NCI-H460 (cell line): Measurements from ENCODE around the gene C3orf20. TPM values are rescaled to one million over a fixed set of nuclear protein-coding genes. Genes with fewer than 3 reads are reported as not detected.
A peak's percentile ranks its signal among the peaks of the same experiment; 100 is the strongest.

ENCODE experiments used
- DNase-seq: peaks from one replicate; pipeline ENCODE4 v3.0.0-alpha.2; 2016; ENCODE audit warnings: low read depth; ENCODE audit errors: extremely low read depth
- total RNA-seq: library from RNA; depleted of rRNA; stranded (reverse); fragments of >200 nt; shearing (Covaris generic); gene quantifications from 2 replicates; pipeline ENCODE4 v1.2.3, GENCODE V29; 2014

The C3orf20 gene
- total RNA-seq, 1 experiment from 2014 or later = not detected

GRCh38 chr3:14769544-14770325 lies 94.8 kb downstream of the C3orf20 start:
- no peak for DNase-seq

GRCh38 chr3:14770591-14770990 lies 95.7 kb downstream of the C3orf20 start:
- DNase-seq = no peak

DNA sequence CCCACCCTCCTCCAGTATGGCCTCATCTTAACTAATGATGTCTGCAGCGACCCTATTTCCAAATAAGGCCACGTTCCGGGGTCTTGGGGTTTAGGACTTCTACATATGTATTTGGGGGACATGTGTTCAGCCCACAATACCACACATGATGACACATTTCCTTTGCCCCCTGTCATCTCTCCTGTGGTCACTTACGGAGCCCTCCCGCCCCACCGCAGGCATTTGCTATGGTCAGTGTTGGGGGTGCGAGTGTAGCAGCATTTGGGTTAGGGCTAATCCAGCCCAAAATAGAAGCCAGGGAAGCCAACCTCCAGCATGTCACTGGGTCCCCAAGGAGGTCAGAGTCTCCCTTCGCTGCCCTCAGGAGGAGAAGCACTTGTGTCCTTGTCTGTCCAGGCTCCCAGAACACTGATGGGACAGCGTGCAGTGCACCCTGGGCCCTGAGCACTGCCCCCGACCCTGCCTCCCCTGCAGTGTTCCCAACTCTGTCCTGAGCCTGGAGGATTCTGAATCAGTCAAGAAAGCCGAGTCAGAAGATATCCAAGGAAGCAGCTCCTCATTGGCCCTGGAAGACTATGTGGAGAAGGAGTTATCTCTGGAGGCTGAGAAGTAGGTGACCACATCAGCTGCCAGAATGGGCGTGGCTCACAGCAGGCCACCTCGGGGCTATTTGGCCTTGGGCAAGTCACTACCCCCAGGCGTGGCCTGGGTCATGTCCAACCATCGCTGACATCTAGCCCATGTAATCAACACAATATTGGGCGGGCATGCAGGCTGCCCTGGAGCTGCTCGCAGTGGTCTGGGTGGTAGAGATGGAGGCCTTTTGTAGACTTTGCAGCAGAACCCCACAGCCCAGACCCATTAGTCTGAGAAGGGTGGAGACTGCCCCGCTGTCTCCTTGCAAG lies 96.9 kb downstream of the C3orf20 start:
- no peak for DNase-seq

- no peak for DNase-seq
These were observed 97.7 kb downstream of the C3orf20 start for GRCh38 chr3:14772533-14773138.

GRCh38 chr3:14773281-14773680 lies 98.3 kb downstream of the C3orf20 start:
- no peak for DNase-seq

DNA sequence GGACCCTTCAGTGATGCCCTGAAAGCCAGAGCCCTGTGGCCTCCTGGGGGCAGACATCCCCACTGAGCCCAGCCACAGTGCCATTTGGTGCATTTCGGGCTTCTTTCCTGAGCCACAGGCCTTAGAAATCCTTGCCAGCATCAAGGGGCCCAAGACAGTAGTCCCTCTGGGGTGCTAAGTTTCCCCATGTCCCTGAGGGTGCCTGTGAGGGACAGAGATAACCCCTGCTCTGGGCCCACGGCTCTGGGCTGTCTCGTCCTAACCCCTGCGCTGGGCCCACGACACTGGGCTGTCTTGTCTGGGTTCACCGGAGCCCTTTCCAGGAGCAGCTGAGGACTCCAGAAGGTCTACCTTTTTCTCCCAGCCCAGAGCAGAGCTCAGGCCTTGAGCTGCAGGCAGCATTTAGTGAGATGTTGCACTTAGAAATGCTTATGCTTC lies 98.8 kb downstream of the C3orf20 start:
- DNase-seq = no peak

DNA sequence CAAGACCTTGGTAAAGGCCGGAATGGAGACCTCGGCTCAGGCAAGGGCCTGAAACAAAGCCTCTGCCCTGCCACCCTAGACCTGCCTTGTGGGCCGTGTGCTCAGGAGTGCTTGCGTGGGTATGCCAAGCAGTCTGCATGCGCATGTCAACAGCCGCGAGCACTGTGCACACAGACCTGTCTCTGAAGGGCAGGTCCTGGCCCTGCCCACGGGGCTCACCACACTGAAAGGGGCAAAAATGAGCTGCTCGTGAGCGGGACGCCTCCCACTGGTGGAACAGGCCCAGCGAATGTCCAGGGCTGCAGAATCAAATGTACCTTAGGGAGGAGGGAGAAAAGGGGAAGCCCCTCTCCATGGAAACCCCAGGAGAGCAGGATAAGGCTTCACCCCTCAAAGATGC lies 99.5 kb downstream of the C3orf20 start:
- no peak for DNase-seq

- no peak for DNase-seq
These were observed 100.1 kb downstream of the C3orf20 start for GRCh38 chr3:14775011-14775410.

DNA sequence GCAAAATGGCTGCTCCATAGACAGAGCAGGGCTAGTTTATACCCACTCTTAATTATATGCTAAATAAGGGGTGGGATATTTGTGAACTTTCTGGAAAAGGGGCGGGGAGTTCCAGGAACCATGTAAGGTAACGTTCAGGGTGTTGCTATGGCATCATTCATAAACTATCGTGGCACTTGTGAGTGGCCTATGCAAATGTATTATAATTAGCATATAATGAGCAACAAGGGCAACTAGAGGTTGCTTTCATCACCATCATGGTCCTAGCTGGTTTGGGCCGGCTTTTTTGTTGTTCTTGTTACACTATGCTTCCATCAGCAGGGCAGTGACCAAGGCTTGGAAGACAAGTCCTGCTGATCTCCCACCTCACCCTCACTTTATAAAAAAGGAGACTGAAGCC lies 100.6 kb downstream of the C3orf20 start:
- no peak for DNase-seq

- no peak for DNase-seq
These were observed 104.2 kb downstream of the C3orf20 start for GRCh38 chr3:14779069-14779685.

DNA sequence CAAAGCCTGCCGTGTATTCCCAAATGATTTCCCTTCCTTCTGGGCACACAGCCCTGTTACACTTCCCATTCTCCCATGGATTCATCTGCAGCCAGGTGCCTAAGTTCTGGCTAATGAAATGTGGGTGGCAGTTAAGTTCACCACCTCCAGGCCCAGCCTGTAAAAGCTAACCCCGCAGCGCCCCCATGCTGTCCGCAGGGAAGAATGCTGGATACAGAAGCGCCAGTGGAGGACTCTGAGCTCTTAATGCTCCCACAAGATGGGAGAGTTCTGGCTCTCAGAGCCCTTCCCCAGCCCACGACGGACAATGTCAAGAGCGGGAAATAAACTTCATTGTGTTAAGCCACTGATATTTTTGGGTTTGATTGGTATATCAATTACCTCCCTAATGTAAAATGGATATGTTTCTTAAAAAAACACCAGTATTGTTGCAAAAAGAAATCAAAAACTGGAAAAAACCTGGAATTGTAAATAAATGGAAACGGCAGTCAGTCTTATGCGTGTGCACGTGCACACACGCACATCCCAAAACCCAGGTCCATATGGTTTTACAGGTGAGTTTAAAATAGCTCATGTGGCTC lies 106.1 kb downstream of the C3orf20 start:
- DNase-seq = peak; percentile 33

DNA sequence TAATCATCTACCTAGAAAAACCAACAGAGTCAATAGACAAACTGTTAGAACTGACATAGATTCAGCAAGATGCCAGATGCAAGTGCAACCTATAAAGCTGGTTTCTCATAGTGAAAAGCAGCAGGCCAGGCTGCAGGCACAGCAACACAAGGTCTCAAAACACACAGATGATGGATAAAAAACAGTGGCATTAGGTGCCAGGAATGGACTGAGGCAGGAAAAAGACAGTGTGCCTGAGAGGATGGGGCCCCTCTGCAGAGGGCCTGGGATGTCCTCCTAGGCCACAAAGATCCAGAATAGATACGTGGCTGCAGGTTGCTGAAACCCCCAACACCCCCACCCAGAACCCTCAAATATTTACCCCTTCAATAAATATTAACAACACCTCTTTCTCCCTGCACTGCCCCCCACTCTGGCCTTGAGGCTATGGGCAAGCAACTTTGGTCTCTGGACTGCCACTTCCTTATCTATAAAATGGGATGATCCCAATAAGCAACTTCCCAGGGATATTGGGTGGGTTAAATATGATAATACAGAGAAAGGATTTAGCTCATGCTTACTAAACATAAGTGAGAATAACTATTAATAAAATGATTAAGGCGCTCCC lies 108.6 kb downstream of the C3orf20 start:
- no peak for DNase-seq

- no peak for DNase-seq
These were observed 109.2 kb downstream of the C3orf20 start for GRCh38 chr3:14784087-14784681.

DNA sequence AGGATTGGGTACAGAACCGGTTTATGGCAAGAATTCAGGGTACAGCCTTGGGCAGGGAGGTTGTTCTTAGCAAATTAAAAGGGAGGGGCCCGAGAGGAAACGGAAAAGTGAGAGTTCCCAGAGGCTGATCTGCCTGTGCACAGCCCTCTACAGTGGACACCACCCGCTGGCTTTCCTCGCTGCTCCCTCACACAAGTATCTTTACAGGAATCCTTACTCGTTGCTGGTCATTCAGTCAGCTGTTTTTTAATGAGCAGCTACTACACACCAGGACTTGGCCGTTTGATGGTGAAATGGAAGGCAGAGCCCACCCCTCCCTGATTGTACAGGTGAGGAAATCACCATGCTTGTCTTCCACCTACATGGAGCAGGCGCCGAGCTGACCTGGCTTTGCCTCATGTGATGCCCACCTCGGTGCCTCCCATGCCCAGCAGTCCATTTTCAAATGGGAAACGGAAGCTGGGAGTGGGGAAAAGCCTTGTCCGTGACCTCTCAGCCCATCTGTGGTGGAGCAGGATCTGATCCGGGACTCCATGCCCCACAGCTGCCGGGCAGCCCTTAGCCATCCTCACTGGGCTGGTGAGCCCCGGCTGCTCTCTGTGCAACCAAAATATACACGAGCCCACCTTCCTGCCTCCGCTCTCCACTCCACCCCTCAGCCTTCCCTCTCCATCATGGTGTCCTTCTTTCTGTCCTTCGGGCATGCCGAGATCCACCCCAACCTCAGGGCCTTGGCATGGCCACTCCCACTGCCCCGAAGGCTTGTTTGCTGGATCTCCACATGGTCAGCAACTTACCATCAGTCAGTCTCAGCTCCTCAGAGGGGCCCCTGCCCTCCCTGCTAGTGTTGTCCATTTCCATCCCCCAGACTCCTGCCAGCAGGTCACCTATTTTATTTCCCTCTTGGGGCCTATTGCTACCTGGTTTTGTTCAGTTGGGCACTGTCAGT lies 110.5 kb downstream of the C3orf20 start:
- DNase-seq = no peak

DNA sequence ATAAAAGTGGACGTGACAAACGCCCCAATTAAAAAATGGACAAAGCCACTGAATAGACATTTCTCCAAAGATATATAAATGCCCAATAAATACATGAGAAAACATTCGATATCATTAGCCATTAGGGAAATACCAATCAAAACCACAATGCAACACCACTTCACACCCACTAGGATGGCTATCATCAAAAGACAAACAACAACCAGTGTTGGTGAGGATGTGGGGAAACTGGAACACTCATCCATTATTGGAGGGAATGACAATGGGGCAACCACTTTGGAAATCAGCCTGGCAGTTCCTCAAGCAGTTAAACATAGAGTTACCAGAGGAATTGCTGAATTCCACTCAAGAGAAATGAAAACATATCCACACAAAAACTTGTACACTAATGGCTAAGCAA lies 111.4 kb downstream of the C3orf20 start:
- no peak for DNase-seq

DNA sequence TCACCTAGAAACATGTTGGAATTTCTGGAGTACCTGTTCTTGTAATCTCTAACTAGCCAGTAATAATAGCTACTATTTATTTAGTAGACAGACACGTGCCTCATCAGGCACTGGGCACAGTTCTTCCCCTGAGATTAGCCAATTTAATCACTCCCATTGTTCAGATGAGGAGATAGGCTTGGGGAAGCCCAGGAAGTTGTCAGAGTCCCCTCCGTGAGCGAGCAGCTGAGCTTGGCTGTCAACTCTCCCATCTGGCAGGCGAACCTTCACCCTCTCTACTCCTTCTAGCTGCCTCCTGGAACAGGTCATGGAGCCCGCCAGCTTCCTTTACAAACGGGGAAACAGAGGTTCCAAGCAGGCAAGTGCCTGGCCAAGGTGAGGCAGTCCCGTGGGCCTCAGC lies 112.7 kb downstream of the C3orf20 start:
- DNase-seq = no peak

DNA sequence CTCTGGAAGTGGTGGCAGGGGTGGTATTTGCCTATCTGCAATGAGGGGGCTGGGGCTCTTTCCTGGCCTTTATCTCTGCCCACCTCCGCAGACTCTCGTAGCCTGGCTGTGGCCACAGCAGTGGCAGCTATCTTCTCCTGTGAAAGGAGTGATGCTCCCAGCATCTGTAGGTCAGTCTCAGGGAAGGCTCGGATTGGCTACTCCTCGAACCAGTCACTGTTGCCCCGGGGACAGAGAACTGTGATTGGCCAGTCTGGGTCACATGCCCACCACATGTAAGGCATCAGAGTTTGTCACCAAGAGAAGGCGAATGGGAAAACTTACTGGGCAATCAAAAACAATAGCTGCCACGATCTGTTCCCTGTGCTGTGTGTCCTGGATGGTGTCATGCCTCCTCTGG lies 113.7 kb downstream of the C3orf20 start:
- no peak for DNase-seq

DNA sequence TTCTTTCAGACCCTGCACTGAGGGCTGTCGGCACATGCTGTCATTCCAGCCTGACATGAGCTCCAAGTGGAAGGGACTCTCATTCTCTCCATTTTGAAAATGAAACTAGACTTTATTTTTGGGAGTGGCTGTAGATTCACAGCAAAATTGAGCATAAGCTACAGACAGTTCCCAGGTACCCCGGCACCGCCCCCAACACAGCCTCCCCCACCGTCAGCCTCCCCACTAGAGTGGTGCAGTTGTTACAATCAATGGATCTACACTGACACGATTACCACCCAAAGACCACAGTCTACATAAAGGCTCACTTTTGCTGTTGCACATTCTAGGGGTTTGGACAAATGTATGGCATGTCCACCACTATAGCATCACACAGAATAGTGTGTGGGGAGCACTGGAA lies 114.3 kb downstream of the C3orf20 start:
- no peak for DNase-seq
